Measurements from ENCODE around the gene RAPSN. TPM values are rescaled to one million over a fixed set of nuclear protein-coding genes. Genes with fewer than 3 reads are reported as not detected.

RAPSN gene
- total RNA-seq, 4 donors from 2014 or later: not detected

- Histone ChIP-seq H3K36me3 (no peaks in the 10 kb centered on the region), H3K4me3 (no peak overlapping the region), H3K27ac (peak overlapping the region; percentile 30 to 78 (median 60)), H3K9me3 (no peaks in the 10 kb centered on the region), H3K27me3 (no peaks in the 10 kb centered on the region), H3K4me1 (peaks cover 0 to 18% (median 11%) of the 10 kb centered on the region in 4 donors)
- in situ Hi-C loops (cut with MboI; ENCODE audit: low pct_ligation_motif_present in 1 of 4, low pct_unique_long_range_greater_than_20kb in 1 of 4, low sequenced_read_pairs in 3 of 4): no loop called here
- WGBS, 2 donors (ENCODE audit: low coverage in 1 of 2): 81% methylated on average over 11 of the region's 11 CpGs; no CpG with 5 or more reads in 1 of the 2 donors
- no peak for DNase-seq
- intact Hi-C loops (cut with DNase I; ENCODE audit: low total_unique reads): no loop called here
- TF ChIP-seq POLR2A (IDR thresholded peaks at IDR 0.05) (no peak), EP300 (IDR thresholded peaks at IDR 0.05; ENCODE audit: low read depth) (no peak), POLR2AphosphoS5 (IDR thresholded peaks at IDR 0.05) (no peak), CTCF (IDR thresholded peaks at IDR 0.05) (no peak)
Observed at GRCh38 chr11:47391077-47391583, 57.8 kb downstream of the RAPSN start.

- Histone ChIP-seq H3K9me3 (no peaks in the 10 kb centered on the region), H3K4me1 (peaks cover 0 to 18% (median 11%) of the 10 kb centered on the region in 4 donors), H3K27ac (peak overlapping the region; percentile 30 to 78 (median 54)), H3K4me3 (no peak overlapping the region), H3K36me3 (no peaks in the 10 kb centered on the region), H3K27me3 (no peaks in the 10 kb centered on the region)
- in situ Hi-C loops (cut with MboI; ENCODE audit: low pct_ligation_motif_present in 1 of 4, low pct_unique_long_range_greater_than_20kb in 1 of 4, low sequenced_read_pairs in 3 of 4): no loop called here
- WGBS, 2 donors (ENCODE audit: low coverage in 1 of 2): 95% methylated on average over 6 of the region's 6 CpGs; no CpG with 5 or more reads in 1 of the 2 donors
- intact Hi-C loops (cut with DNase I; ENCODE audit: low total_unique reads): no loop called here
- TF ChIP-seq POLR2A (IDR thresholded peaks at IDR 0.05) (no peak), EP300 (IDR thresholded peaks at IDR 0.05; ENCODE audit: low read depth) (no peak), CTCF (IDR thresholded peaks at IDR 0.05) (no peak), POLR2AphosphoS5 (IDR thresholded peaks at IDR 0.05) (no peak)
- DNase-seq: no peak
Observed at GRCh38 chr11:47390422-47390760, 58.5 kb downstream of the RAPSN start.

- no peak for DNase-seq
- Histone ChIP-seq H3K36me3 (no peaks in the 10 kb centered on the region), H3K27me3 (no peaks in the 10 kb centered on the region), H3K4me3 (no peak overlapping the region), H3K4me1 (peaks cover 0 to 17% (median 9%) of the 10 kb centered on the region in 4 donors), H3K27ac (peak overlapping the region in 2 of 4 donors; percentile 19 to 32), H3K9me3 (no peaks in the 10 kb centered on the region)
- TF ChIP-seq POLR2A (IDR thresholded peaks at IDR 0.05): no peak
- no peak for TF ChIP-seq POLR2AphosphoS5 (IDR thresholded peaks at IDR 0.05)
- no peak for TF ChIP-seq CTCF (IDR thresholded peaks at IDR 0.05)
- TF ChIP-seq EP300 (IDR thresholded peaks at IDR 0.05; ENCODE audit: low read depth): no peak
- in situ Hi-C loops (cut with MboI; ENCODE audit: low pct_ligation_motif_present in 1 of 4, low pct_unique_long_range_greater_than_20kb in 1 of 4, low sequenced_read_pairs in 3 of 4): no loop called here
- intact Hi-C loops (cut with DNase I; ENCODE audit: low total_unique reads): no loop called here
- WGBS, 2 donors (ENCODE audit: low coverage in 1 of 2): 82 to 92% methylated on average over 3 to 17 of the region's 17 CpGs
Observed at GRCh38 chr11:47389577-47390421, 59.1 kb downstream of the RAPSN start.

GRCh38 chr11:47388697-47389576, 60.0 kb downstream of the RAPSN start:
- in situ Hi-C loops (cut with MboI; ENCODE audit: low pct_ligation_motif_present in 1 of 4, low pct_unique_long_range_greater_than_20kb in 1 of 4, low sequenced_read_pairs in 3 of 4): no loop called here
- no peak overlapping the region for H3K4me3 ChIP-seq
- TF ChIP-seq POLR2AphosphoS5 (IDR thresholded peaks at IDR 0.05) (no peak), CTCF (IDR thresholded peaks at IDR 0.05) (no peak), EP300 (IDR thresholded peaks at IDR 0.05; ENCODE audit: low read depth) (no peak), POLR2A (IDR thresholded peaks at IDR 0.05) (no peak)
- peak overlapping the region in 1 of 4 donors; percentile 32 for H3K27ac ChIP-seq
- no peaks in the 10 kb centered on the region for H3K27me3 ChIP-seq
- no peaks in the 10 kb centered on the region for H3K36me3 ChIP-seq
- H3K9me3 ChIP-seq: no peaks in the 10 kb centered on the region
- 93 to 100% methylated on average over 2 to 28 of the region's 28 CpGs for WGBS, 2 donors (ENCODE audit: low coverage in 1 of 2)
- peaks cover 0 to 10% (median 4%) of the 10 kb centered on the region in 4 donors for H3K4me1 ChIP-seq
- no peak for DNase-seq
- intact Hi-C loops (cut with DNase I; ENCODE audit: low total_unique reads): no loop called here

Measured in transverse colon (tissue), 4 donors.